Umbilical cord (tissue), 2 donors: Measurements from ENCODE around the gene KRTAP10-7. TPM values are rescaled to one million over a fixed set of nuclear protein-coding genes. Genes with fewer than 3 reads are reported as not detected.
"Not testable (repeated sequence)": the region's sequence is repeated elsewhere in the genome, so short reads cannot be mapped to it uniquely, and the experiment has no call there.

Source experiments
- DNase-seq: peaks from one replicate; pipeline ENCODE4 v3.0.0-alpha.2; 2015; ENCODE audit warnings: low spot score
- total RNA-seq: library from RNA; depleted of rRNA; stranded (reverse); fragments of >200 nt; gene quantifications from one replicate; pipeline ENCODE4 v1.2.3, GENCODE V29; 2014; ENCODE audit warnings: low replicate concordance; ENCODE audit not compliant: insufficient read depth

The KRTAP10-7 gene
- total RNA-seq, 1 donor from 2014 or later, result not detected

DNA sequence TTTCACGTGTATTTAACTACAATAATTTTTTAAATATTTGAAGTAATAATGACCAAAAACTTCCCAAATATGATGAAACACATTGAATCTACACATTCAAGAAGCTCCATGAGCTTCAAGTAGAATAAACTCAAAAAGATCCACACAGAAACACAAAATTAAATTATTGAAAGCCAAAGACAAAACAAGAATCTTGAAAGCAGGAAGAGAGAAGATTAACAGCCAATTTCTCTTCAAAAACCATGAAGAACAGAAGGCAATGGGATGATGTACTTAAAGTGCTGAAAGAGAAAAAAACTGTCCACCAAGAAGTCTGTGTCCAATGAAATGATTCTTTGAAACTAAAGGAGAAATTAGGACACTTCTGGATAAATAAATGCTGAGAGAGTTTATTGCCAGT, 31.7 kb downstream of the KRTAP10-7 start:
- DNase-seq, result no peak

GRCh38 chr21:44636209-44637017, 36.0 kb downstream of the KRTAP10-7 start:
- DNase-seq, result no peak

DNA sequence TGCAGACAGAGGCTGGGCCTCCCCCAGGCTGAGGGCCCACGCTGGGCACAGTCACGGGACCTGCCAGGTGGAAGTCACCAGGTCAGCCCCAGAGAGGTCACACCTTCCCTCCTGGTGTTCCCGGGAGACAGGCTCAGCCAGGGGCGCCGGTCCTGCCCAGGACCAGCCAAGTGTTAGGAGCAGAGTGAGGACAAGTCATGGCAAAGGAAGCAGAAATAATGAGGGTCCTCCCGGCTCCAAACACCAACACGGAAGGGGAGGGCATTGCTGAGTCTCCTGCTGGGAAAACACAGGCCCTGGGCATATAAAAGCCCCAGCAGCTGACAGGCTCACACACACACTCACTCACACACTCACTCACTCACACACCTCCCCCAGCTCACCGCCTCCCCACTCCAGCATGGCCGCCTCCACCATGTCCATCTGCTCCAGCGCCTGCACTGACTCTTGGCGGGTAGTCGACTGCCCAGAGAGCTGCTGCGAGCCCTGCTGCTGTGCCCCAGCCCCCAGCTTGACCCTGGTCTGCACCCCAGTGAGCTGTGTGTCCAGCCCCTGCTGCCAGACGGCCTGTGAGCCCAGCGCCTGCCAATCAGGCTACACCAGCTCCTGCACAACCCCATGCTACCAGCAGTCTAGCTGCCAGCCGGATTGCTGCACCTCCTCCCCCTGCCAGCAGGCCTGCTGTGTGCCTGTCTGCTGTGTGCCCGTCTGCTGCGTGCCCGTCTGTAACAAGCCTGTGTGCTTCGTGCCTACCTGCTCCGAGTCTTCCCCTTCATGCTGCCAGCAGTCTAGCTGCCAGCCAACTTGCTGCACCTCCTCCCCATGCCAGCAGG, 36.8 kb downstream of the KRTAP10-7 start, which contains the start of gene KRTAP10-10:
TSS of gene KRTAP10-10 (plus strand) at position 339 of the 833 bp plus-strand sequence. CDS start at position 401, 62 bp downstream.
- no peak for DNase-seq

DNA sequence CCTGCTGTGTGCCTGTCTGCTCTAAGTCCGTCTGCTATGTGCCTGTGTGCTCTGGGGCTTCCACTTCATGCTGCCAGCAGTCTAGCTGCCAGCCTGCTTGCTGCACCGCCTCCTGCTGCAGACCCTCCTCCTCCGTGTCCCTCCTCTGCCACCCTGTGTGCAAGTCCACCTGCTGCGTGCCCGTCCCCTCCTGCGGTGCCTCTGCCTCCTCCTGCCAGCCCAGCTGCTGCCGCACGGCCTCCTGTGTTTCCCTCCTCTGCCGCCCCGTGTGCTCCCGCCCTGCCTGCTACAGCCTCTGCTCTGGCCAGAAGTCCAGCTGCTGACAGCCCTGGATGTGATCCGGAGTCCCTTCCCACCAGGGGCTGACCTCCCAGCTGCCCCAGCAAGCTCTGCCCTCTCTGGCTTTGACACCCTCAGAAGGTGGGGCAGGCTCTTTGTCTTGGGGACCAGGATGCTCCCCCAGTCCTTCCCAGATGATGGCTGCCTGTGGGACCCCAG, 37.5 kb downstream of the KRTAP10-7 start:
- not testable (repeated sequence) for DNase-seq

DNA sequence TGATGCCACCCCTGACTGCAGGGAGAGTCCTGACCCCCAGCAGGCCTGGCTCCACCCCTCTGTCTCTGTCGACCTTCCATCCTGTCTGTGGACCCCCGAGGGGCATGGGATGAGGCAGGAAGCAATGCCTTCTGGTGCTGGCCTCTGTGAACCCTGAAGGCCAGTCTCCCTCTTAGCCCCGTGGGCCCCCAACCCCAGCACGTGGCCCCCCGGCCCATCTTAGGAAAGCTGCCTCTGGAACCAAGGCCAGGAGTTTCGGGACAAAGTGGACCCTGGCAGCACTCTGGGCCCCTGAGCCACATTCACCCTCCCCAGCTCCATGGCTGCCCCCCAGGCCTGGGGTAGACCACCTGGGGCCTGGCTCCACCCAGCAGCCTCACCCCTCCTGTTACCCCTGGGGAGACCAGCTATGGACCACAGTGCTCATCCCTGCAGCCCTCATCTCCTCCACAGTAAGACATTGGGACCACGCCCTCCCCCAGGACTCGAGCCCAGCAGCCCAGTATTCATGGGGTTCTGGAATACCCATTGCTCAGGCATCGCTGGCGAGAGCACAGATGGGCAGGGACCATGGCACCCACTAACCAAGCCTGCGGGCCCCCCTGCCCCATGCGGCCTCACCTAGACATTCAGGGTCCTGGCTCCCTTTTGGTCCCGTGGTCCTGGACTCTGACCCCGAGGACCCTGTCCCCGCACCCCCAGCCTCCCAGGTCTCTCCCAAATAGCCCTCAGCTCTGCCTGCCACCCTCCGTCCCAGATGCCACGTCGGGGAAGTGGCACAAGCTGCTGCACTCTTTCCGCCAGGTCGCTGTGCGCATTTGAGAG, 38.3 kb downstream of the KRTAP10-7 start:
- DNase-seq, result not testable (repeated sequence)

DNA sequence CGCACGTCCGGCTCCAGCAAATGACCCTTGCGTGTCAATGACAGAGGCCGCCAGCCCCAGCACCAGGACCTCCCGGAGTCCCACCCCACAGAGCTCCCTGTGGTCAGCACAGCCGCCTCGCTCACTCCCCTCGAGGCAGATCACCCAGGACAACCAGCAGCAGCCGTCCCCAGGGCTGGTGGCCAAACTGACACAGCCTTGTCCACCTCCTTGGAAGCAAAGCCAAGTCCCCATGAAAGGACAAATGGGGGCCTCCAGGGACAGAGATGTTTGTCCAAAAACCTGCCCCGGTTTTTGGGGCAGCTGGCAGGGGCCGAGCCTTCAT, 38.9 kb downstream of the KRTAP10-7 start:
- no peak for DNase-seq

GRCh38 chr21:44640761-44641160, 40.4 kb downstream of the KRTAP10-7 start:
- no peak for DNase-seq

DNA sequence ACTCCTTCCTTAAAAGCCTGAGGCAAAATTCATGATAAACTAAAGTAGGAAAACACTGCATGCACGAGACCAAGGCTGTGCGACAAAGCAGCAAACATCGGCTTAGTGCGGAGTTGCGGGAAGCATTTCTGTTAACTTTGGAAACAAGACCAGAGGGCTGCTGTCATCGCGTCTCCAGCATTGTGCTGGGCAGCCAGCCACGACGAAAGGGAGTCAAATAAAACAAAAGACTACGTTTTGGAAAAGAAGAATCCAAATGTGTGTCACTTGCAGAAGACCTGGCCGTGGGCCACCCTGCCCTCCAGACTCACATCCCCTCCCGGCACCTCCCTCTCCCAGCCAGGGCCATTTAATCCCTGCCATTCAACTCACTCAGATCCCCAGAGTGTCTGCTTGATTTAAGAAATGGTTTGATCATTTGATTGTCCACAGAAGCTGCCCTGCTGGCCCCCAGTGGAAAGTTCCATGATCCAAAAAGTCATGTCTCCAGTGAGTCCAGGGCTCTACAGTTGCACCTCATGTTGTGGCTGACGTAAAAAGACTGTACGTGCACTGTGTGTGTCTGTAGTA, 43.4 kb downstream of the KRTAP10-7 start:
- DNase-seq, result no peak

DNA sequence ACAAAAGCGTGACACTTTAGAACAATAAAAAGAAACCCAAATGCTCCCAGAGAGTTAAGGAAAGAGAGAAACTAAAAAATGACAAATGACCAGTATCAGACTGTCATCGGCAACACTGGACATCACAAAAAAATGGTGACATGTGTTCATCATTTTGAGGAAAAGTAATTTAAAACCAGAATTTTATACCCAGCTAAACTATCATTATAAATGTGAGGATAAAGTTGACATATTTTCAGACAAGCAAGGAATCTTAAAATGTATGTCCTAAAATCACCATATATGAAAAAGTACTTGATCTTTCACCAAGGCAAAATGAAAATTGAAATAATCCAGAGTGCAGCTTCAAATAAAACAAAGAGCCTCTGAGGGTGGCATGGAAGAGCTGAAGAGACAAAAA, 44.5 kb downstream of the KRTAP10-7 start:
- no peak for DNase-seq

GRCh38 chr21:44646366-44647221, 46.2 kb downstream of the KRTAP10-7 start, which contains the start of gene KRTAP10-11:
Gene KRTAP10-11, plus strand, starts transcription at chr21:44646414. Its CDS starts 45 bp downstream, at chr21:44646459.
- DNase-seq, result not testable (repeated sequence)

- no peak for DNase-seq
These were observed 46.8 kb downstream of the KRTAP10-7 start for GRCh38 chr21:44647222-44647552.

DNA sequence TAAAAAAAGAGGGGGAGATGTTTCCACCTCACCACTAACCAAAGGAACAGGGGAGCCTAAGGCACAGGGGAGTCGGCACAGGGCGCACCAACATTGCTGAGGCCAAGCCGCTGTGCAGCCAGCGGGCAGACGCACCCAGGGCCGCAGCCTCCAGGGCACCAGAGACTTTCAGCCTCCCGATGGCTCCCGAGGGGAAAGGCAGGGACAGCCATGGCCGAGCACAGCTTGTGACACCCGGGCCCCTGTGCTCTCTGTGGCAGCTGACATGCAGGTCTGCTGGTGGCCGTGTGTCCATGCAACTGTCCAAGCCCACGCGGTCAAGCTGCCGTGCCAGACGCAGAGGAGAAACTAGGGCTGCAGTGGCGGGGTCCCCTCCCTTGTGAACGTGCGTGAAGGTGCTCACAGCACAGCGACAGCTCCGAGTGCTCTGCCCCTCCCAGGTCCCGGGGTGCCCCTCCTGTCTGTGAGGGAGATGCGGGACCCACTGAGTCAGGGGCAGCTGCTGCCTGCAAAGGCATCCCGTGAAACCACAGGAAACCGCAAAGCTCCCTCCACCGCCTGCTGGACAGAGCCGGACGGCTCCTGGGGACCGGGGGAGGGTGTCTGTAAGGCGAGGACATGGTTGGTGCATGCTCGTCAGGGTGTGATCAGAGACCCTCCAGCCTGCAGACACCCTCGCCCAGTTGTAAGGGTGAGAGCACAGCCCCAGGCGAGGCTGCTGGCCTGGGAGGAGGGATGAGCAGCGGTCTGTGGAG, 48.3 kb downstream of the KRTAP10-7 start:
- no peak for DNase-seq

GRCh38 chr21:44649521-44650100, 49.2 kb downstream of the KRTAP10-7 start:
- no peak for DNase-seq

- no peak for DNase-seq
These were observed 50.0 kb downstream of the KRTAP10-7 start for GRCh38 chr21:44650265-44650972.

DNA sequence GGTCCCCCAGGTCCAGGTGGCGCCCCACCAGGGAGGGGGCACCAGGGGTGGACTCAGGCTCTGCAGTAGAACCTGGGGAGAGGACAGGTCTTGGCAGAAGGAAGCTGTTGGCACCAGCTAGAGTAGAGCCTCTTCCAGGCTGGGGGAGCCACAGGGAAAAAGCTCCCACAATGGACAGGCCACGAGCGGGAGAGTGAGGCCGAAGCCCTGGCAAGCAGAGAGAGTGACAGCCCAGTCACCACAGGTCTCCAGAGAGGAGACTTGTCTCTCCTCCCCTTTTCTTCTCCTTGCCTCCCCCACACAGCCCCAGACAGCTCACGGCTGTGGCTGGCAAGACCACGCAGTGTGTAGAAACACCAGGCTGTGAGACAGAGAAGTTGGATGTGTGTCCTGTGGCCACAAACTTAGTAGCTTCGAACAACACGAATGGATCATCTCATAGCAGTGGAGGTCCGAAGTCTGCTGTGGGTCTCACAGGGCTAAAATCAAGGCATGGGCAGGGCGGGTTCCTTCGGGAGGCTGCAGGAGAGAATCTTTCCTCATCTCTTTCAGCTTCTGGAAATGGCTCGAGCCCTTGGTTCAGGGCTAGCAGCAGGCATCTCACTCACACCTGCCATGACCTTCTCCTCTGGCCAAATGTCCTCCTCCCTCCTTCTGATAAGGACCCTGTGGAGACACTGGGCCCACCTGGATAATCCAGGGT, 50.7 kb downstream of the KRTAP10-7 start:
- no peak for DNase-seq
